ENCODE data around the gene NOL3. TPM values are rescaled to one million over a fixed set of nuclear protein-coding genes. Genes with fewer than 3 reads are reported as not detected.

The NOL3 gene
- total and polyA plus RNA-seq, 9 of the 15 experiments (the other 6 are each of a cell fraction or from before 2014, with no cell fraction given): 0.45 to 14.0 (median 5.4) TPM

- TF ChIP-seq ZNF512 (tag; IDR thresholded peaks at IDR 0.05): no peak
- TF ChIP-seq ATF4 (CRISPR knock-in tag; IDR thresholded peaks at IDR 0.05): no peak
- TF ChIP-seq SAP30 (IDR thresholded peaks at IDR 0.05; ENCODE audit: borderline replicate concordance, insufficient read depth, low read depth, low read length, poor library complexity, severe bottlenecking): peak; percentile 29
- TF ChIP-seq SMARCA4 (IDR thresholded peaks at IDR 0.05): 0 out of 2 replicates have a peak, but pooled peaks have one; percentile 27
- no peak for TF ChIP-seq SPI1 (IDR thresholded peaks at IDR 0.05; ENCODE audit: borderline replicate concordance, low read depth, low read length)
- TF ChIP-seq ZNF431 (CRISPR knock-in tag; IDR thresholded peaks at IDR 0.05): no peak
- TF ChIP-seq ERF (CRISPR knock-in tag; IDR thresholded peaks at IDR 0.05): 0 out of 2 replicates have a peak, but pooled peaks have one; percentile 12
- no peak for TF ChIP-seq PREB (CRISPR knock-in tag; IDR thresholded peaks at IDR 0.05)
- TF ChIP-seq HNRNPH1 (optimal IDR thresholded peaks at IDR 0.05; ENCODE audit: low read depth, low read length): no peak
- peak; percentile 77 for TF ChIP-seq ZNF436 (CRISPR knock-in tag; IDR thresholded peaks at IDR 0.05)
- TF ChIP-seq BRD9 (IDR thresholded peaks at IDR 0.05; ENCODE audit: low read depth, partially characterized antibody): no peak
- 0 out of 2 replicates have a peak, but pooled peaks have one; percentile 14 for TF ChIP-seq FOSL1 (tag; conservative IDR thresholded peaks at IDR 0.05)
- no peak for TF ChIP-seq BCL6 (CRISPR knock-in tag; IDR thresholded peaks at IDR 0.05)
- TF ChIP-seq ZNF639 (CRISPR knock-in tag; conservative IDR thresholded peaks at IDR 0.05 in 1 of 2, IDR thresholded peaks at IDR 0.05 in 1 of 2): no peak
- TF ChIP-seq GTF2F1 (IDR thresholded peaks at IDR 0.05; ENCODE audit: low read depth, low read length): no peak
- no peak for TF ChIP-seq USF1 (CRISPR knock-in tag; IDR thresholded peaks at IDR 0.05)
- peak; percentile 74; the same call in 1 of the 2 replicates for TF ChIP-seq ZNF24 (IDR thresholded peaks at IDR 0.05)
- no peak for TF ChIP-seq PML (IDR thresholded peaks at IDR 0.05; ENCODE audit: low read length)
- TF ChIP-seq FOXM1 (IDR thresholded peaks at IDR 0.05; ENCODE audit: low read depth): peak; percentile 23; the same call in 1 of the 2 replicates
- TF ChIP-seq FOXM1 (CRISPR knock-in tag; IDR thresholded peaks at IDR 0.05; ENCODE audit: low read depth): no peak
- TF ChIP-seq TFE3 (CRISPR knock-in tag; IDR thresholded peaks at IDR 0.05): no peak
- TF ChIP-seq FOXK1 (CRISPR knock-in tag; IDR thresholded peaks at IDR 0.05; ENCODE audit: borderline replicate concordance): no peak
Observed at GRCh38 chr16:67183284-67183626, 12.9 kb downstream of the NOL3 start (continued).
